ENCODE measurements around the gene SIRT3. TPM values are rescaled to one million over a fixed set of nuclear protein-coding genes. Genes with fewer than 3 reads are reported as not detected.
A peak's percentile ranks its signal among the peaks of the same experiment; 100 is the strongest.

SIRT3 gene
- total RNA-seq, 1 donor from 2014 or later, result 22.4 TPM

DNA sequence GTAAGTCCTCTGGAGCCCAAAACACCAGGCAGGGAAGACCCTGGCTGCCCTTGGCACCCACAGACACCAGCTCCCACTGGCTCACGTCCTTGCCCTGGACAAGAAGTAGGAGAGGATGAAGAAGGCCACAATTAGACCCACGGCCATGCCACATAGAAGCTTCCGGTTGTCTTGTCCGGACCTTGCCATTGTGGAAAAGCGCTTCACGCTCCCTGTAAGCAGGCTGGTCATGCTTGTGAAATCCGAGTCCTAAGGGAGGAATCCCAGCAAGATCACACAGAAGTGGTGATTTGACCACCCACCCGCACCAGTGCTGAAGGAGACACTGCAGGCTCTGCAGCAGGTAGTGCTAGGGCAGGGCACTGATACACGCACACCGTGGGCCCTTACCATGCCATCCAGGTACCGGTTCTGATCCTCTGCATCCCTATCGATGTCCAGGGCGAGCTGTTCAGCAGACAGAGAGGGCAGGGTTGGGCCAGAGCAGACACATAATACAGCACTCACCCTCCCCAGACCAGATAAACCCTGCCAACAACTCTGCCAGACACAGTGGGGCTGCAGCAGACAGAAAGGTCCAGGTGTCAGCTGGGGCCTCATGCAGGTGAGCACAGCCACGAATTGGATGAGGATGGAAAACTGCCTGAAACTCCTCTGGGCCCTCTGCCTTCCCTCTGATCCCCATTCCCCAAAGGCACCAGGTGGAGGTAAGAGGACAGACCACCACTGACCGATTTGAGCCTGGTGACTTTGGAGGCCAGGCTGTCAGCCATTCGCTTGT is 30.7 kb downstream of the SIRT3 start:
- Mint-ChIP-seq H3K9me3 (no peaks in the 10 kb centered on the region), H3K27ac (no peak overlapping the region), H3K4me3 (peak overlapping the region; percentile 99), H3K27me3 (ENCODE audit: insufficient read depth, low read depth) (peaks cover 4% of the 10 kb centered on the region), H3K4me1 (peaks cover 16% of the 10 kb centered on the region), H3K36me3 (peaks cover 4% of the 10 kb centered on the region)
- TF ChIP-seq, protein P1, sequence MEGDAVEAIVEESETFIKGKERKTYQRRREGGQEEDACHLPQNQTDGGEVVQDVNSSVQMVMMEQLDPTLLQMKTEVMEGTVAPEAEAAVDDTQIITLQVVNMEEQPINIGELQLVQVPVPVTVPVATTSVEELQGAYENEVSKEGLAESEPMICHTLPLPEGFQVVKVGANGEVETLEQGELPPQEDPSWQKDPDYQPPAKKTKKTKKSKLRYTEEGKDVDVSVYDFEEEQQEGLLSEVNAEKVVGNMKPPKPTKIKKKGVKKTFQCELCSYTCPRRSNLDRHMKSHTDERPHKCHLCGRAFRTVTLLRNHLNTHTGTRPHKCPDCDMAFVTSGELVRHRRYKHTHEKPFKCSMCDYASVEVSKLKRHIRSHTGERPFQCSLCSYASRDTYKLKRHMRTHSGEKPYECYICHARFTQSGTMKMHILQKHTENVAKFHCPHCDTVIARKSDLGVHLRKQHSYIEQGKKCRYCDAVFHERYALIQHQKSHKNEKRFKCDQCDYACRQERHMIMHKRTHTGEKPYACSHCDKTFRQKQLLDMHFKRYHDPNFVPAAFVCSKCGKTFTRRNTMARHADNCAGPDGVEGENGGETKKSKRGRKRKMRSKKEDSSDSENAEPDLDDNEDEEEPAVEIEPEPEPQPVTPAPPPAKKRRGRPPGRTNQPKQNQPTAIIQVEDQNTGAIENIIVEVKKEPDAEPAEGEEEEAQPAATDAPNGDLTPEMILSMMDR (IDR thresholded peaks at IDR 0.05), result no peak
- no peak for TF ChIP-seq EZH2phosphoT487 (IDR thresholded peaks at IDR 0.05)
- Histone ChIP-seq H3K4me2 (no peak overlapping the region), H3K4me3 (no peak overlapping the region), H3K4me1 (peaks cover 11% of the 10 kb centered on the region), H3F3A (ENCODE audit: low read depth) (peaks cover 12% of the 10 kb centered on the region), H3K79me2 (ENCODE audit: low read depth) (peaks cover 35% of the 10 kb centered on the region), H3K27me3 (no peaks in the 10 kb centered on the region), H4K20me1 (ENCODE audit: low read depth) (peaks cover 20% of the 10 kb centered on the region), H3K9me3 (ENCODE audit: low read depth) (no peaks in the 10 kb centered on the region), H3K27ac (no peak overlapping the region), H3K36me3 (no peaks in the 10 kb centered on the region), H2AFZ (replicated peaks) (no peak overlapping the region), H3K9ac (no peak overlapping the region)
- DNase-seq (ENCODE audit: low spot score), result no peak

DNA sequence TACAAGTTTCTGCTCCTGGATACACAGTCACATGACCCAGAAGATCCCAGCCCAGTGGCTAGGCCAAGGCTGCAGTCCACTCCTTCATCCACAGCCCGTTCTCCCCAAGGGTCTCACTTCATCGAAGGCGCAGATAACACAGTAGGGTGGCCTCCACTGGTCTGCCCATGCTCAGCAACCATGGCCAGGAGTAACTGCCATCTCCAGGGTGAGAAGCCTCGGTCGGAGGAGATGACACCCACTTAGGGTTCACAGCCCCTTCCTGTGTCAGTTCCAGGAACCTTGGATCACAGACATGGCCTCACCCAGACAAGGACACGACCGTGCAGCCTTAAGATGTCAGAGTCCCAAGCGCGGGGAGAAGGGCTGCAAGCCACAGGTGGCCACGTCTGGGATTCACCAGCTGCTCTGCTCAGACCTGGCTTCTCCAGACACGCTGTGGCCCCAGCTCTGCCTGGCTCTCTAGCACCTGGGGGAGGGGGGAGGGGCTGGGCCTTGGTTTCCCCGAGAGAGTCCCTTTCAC is 31.5 kb downstream of the SIRT3 start:
- Histone ChIP-seq H3K4me3 (no peak overlapping the region), H3K79me2 (ENCODE audit: low read depth) (peaks cover 29% of the 10 kb centered on the region), H3K36me3 (no peaks in the 10 kb centered on the region), H2AFZ (replicated peaks) (no peak overlapping the region), H3F3A (ENCODE audit: low read depth) (peaks cover 12% of the 10 kb centered on the region), H3K27ac (no peak overlapping the region), H3K27me3 (no peaks in the 10 kb centered on the region), H3K9ac (no peak overlapping the region), H3K4me2 (no peak overlapping the region), H3K9me3 (ENCODE audit: low read depth) (no peaks in the 10 kb centered on the region), H4K20me1 (ENCODE audit: low read depth) (peaks cover 19% of the 10 kb centered on the region), H3K4me1 (peaks cover 9% of the 10 kb centered on the region)
- Mint-ChIP-seq H3K27me3 (ENCODE audit: insufficient read depth, low read depth) (peaks cover 2% of the 10 kb centered on the region), H3K27ac (no peak overlapping the region), H3K9me3 (no peaks in the 10 kb centered on the region), H3K4me3 (peak overlapping the region; percentile 15), H3K36me3 (no peaks in the 10 kb centered on the region), H3K4me1 (peaks cover 10% of the 10 kb centered on the region)
- DNase-seq (ENCODE audit: low spot score), result no peak
- TF ChIP-seq, protein P1 (IDR thresholded peaks at IDR 0.05), result no peak
- TF ChIP-seq EZH2phosphoT487 (IDR thresholded peaks at IDR 0.05), result no peak

DNA sequence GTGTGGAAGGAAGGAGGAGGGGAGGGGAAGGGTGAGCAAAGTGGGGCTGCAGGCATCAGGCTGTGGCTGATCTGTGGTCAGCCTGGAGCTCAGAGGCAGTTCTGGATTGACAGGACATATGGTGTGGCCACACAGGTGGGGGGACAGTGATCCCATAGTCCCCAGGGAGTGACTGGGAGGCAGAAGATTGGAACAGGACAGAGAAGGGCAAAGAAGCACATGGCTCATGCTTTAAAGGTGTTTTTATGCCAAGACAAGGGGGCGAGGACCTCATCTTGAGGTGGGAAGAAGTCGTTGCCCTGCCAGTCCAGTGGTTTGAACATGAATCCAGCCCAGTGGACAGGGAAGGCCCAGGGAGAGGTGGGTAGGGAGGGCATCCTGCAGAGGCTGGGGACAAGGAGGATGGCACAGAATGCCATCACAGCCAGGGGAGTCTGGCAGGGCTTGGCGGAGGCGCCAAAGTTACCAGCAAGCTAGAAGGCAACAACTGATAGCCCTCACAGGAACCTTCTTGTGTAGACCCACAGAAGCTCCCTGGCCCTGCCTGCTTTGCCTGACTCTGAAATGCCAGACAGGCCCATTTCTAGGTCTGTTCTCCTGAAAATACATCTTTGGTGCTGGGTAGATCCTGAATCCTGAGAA is 32.1 kb downstream of the SIRT3 start:
- no peak overlapping the region for H3K4me3 ChIP-seq
- no peak overlapping the region for H3K27ac ChIP-seq
- no peak overlapping the region for H3K9ac ChIP-seq
- H3F3A ChIP-seq (ENCODE audit: low read depth), result peaks cover 12% of the 10 kb centered on the region
- H3K9me3 Mint-ChIP-seq, result no peaks in the 10 kb centered on the region
- peaks cover 23% of the 10 kb centered on the region for H3K79me2 ChIP-seq (ENCODE audit: low read depth)
- peaks cover 2% of the 10 kb centered on the region for H3K27me3 Mint-ChIP-seq (ENCODE audit: insufficient read depth, low read depth)
- H3K4me2 ChIP-seq, result no peak overlapping the region
- H3K36me3 ChIP-seq, result no peaks in the 10 kb centered on the region
- no peak for DNase-seq (ENCODE audit: low spot score)
- peak overlapping the region; percentile 28 for H3K4me3 Mint-ChIP-seq
- no peaks in the 10 kb centered on the region for H3K9me3 ChIP-seq (ENCODE audit: low read depth)
- H4K20me1 ChIP-seq (ENCODE audit: low read depth), result peaks cover 13% of the 10 kb centered on the region
- peaks cover 4% of the 10 kb centered on the region for H3K4me1 ChIP-seq
- no peak overlapping the region for H3K27ac Mint-ChIP-seq
- H2AFZ ChIP-seq (replicated peaks), result no peak overlapping the region
- H3K27me3 ChIP-seq, result no peaks in the 10 kb centered on the region
- H3K4me1 Mint-ChIP-seq, result peaks cover 7% of the 10 kb centered on the region
- no peaks in the 10 kb centered on the region for H3K36me3 Mint-ChIP-seq
- TF ChIP-seq EZH2phosphoT487 (IDR thresholded peaks at IDR 0.05) (no peak), EZH2 (IDR thresholded peaks at IDR 0.05) (no peak)
- TF ChIP-seq, protein P1 (IDR thresholded peaks at IDR 0.05), result no peak

Data from neural progenitor cell (in vitro differentiated cells).